GM12878 (cell line): ENCODE measurements around the gene LGALS9.
"Not testable (repeated sequence)": the region's sequence is repeated elsewhere in the genome, so short reads cannot be mapped to it uniquely, and the experiment has no call there.

Experiments used
- ASH2L ChIP-seq: fragments of 300-600, 200-600 bp; sonication (generic); IDR thresholded peaks from 2 replicates; pipeline ENCODE4 v1.6.1; 2017; ENCODE audit warnings: low read depth, mild to moderate bottlenecking, borderline replicate concordance
- ELK1 ChIP-seq: IDR thresholded peaks from 2 replicates; pipeline ENCODE4 v1.6.1; 2012; ENCODE audit warnings: low read depth, low read length, improper control_type of control experiment
- EP300 ChIP-seq, 2 experiments: fragments of 150-350 bp in 1 of 2; IDR thresholded peaks; 2 replicates each; pipeline ENCODE4 v1.6.1; 2011 to 2012; ENCODE audit warnings: low read depth in 2 of 2, low read length in 2 of 2, borderline replicate concordance in 1 of 2, improper control_type of control experiment in 1 of 2, inconsistent platforms in 1 of 2; ENCODE audit not compliant: control insufficient read depth in 1 of 2
- POLR2AphosphoS5 ChIP-seq: IDR thresholded peaks from 2 replicates; pipeline ENCODE4 v1.6.1; 2011; ENCODE audit warnings: mild to moderate bottlenecking, low read length, inconsistent platforms
- TARDBP ChIP-seq: IDR thresholded peaks from 2 replicates; pipeline ENCODE4 v1.6.1; 2016; ENCODE audit warnings: borderline replicate concordance

DNA sequence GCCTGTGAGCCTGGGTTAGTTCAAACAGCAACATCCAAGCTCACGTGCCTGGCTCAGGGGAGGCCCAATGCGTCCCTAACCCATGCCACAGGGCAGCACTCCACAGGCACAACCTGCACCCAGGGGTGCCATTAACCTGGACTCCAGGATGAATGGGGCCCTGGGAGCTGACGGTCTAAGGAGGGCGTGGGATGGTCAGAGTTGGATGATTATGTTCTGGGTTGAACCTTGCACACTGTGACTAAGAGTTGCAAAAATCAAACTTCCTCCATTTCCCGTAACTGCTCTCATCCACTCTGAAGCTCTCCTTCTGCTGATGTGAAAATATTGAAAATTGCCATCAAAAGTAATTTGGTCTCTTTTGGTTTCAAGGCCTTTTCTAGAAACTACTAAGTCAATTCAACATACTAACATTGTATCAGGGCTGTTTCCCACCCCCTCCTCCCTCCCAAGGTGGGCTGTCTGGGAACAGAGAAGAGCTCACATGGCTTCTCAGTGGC is 7.5 kb downstream of the LGALS9 start:
- not testable (repeated sequence) for TF ChIP-seq ELK1; EP300 (IDR thresholded peaks at IDR 0.05; ENCODE audit: borderline replicate concordance in 1 of 2, control insufficient read depth in 1 of 2, low read depth in 2 of 2, low read length in 2 of 2); TARDBP; ASH2L; POLR2AphosphoS5
